Stimulated activated CD4-positive, alpha-beta T cell treated with anti-CD3 and anti-CD28 coated beads, Interleukin-1b, Interleukin-23, amount 100 ng/mL, for 4 hours (primary cell): ENCODE results near the gene KATNBL1.

Experiments used
- DNase-seq, 2 donors: peaks; one replicate each; pipeline ENCODE4 v3.0.0-alpha.2; 2020; ENCODE audit warnings: low read depth in 2 of 2

The KATNBL1 gene

DNA sequence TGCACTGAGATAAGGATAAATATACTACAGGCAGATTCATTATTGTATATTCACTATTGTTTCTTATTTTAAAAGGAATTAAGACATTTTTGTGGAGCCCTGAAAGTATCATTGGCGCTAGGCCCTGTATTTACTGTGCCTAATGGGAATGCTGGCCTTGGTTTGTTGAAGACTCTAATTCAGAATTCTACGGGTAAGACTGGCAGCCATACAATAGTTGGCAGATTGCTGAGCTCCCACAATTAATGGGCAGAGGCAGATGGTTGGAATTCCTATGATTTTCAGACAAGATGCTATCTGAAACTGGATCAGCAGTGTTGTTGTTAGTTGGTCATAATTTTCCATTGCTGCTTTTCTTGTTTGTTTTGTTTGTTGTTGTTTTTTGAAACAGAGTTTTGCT is 93.3 kb downstream of the KATNBL1 start:
- no peak for DNase-seq

DNA sequence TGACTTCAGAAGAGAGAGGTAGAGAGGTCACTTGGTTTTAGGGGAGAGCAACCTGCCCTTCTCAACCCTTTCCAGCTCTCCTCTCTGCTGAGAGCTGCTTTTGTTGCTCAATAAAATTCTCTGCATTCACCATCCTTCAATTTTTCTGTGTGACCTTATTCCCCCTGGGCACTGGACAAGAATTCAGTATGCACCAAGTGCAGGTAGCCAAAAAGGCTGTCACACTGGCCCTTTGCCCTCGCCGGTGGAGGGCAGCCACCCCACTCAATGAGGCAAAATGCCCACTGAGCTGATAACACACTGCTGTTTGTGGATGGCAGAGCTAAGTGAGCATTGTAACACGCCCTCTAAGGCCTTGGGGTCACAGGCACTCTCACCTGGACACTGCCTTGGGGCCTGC is 95.2 kb downstream of the KATNBL1 start:
- DNase-seq = no peak

DNA sequence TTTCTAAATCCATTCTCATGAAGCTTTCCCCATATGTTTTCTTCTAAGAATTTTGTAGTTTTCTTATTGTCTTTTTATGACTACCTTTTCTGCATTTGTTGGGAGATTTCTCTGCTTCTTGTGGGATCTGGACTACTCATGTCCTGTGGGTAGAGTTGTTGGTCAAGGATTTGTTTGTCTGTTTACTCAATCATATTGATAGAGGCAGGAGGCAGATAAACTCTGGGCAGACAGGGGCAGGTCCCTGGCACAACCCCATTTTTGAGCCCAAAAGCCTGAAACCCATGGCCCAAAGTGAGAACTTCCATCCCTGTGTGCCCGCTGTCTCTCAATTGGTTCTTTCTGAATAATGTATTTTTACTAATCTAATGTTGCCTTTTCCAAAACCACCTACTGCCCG is 95.7 kb downstream of the KATNBL1 start:
- DNase-seq = no peak

DNA sequence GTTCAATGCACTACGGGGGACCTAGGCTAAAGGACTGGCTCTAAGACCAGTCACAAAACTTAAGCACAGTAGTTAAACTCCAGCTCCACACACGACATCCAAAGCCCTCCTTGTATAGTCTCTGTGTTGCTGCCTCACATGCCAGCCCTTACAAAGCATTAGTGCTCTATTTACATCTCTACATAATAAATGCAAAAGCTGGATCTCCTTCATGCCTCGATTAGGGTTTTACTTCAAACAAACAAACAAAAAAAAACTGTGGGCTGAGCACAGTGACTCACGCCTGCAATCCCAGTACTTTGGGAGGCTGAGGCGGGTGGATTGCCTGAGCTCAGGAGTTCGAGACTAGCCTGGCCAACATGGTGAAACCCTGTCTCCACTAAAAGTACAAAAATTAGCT is 98.4 kb downstream of the KATNBL1 start:
- no peak for DNase-seq

DNA sequence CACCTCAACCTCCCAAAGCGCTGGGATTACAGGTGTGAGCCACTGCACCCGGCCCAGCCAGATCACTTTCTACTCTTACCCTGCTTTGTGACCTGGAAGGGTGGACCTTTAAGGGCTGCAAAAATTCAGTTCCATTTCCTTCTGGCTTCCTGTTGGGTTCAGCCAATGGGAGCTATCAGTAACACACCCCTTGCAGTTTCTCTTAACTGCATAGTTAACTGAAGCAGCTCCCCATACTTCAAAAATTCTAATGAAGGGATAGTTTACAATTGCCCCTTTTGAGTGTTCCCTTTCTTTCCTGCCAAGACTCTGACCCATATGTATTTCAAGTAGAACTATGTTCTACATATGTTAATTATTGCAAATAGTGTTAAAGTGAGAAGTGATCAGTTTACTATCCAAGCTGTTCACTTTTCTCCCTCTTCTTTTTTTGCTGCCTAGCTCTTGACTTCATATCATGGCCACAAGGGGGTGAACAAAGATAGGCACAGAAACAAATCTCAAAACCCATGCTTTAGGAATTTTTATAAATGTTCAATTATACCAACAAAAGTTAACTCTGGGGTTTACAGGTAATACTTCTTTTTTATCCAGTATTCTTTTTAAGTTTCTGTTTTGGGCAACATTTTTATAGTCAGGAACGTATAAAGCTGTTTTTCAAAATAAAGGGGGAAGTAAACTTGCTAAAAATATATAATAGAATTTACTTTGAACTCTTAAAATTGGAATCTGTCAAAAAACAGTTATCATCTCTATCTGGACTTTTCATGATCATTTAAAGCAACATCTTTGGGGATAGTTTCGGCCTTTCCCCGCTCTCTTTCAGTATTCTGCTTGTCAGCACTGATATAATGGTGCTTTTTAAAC is 99.9 kb downstream of the KATNBL1 start:
- no peak for DNase-seq

DNA sequence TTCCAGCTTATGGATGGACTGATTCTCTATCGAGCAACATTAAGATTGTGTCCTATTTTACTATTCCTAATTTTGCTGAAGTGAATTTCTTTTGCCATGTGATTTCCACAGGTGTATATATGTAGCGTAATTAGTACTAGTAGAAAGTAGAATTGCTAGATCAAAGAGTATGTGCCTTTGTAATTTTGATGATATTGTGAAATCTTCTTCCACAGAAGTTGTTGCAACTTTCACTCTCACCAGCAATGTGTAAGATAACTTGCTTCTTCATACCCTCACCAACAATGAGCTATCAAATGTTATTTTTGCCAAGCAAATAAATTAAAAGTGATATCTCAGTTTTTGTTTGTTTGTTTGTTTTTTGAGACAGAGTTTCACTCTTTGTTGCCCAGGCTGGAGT is 102.6 kb downstream of the KATNBL1 start:
- no peak for DNase-seq

DNA sequence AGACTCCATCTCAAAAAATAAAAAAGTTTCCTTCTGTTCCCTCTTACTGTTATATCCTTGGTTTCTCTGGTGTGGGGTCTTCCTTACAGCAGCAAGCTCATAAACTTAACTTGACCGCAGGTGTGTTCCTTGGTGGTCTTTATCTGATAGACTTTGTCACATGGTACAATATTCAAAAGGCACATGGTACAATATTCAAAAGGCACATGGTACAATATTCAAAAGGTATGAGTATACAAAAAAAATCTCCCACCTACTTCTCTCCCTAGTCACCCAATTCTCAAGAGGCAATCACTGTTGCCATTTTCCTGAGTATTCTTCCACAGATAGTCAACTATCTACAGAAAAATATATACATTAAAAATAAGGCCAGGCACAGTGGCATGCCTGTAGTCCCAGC is 103.5 kb downstream of the KATNBL1 start:
- no peak for DNase-seq

DNA sequence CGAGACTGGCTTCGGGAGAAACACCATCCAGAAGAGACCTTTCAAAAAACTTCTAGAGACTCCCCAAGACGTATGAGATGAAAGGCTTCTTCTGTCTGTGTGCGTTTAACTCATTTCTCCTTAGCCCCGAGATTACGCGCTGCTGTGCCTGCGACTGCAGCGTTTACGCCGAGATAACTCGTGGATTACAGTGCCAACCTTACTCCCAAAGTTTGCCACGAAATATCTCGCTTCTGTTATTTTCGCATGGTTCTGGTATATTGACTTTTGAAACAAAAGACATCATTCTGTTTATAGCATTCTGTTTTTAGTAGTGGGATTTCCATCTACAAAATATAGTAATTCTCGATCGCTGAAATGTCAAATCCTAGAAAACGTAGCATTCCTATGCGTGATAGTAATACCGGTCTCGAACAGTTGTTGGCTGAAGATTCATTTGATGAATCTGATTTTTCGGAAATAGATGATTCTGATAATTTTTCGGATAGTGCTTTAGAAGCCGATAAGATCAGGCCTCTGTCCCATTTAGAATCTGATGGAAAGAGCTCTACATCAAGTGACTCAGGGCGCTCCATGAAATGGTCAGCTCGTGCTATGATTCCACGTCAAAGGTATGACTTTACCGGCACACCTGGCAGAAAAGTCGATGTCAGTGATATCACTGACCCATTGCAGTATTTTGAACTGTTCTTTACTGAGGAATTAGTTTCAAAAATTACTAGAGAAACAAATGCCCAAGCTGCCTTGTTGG is 107.5 kb downstream of the KATNBL1 start:
- no peak for DNase-seq

DNA sequence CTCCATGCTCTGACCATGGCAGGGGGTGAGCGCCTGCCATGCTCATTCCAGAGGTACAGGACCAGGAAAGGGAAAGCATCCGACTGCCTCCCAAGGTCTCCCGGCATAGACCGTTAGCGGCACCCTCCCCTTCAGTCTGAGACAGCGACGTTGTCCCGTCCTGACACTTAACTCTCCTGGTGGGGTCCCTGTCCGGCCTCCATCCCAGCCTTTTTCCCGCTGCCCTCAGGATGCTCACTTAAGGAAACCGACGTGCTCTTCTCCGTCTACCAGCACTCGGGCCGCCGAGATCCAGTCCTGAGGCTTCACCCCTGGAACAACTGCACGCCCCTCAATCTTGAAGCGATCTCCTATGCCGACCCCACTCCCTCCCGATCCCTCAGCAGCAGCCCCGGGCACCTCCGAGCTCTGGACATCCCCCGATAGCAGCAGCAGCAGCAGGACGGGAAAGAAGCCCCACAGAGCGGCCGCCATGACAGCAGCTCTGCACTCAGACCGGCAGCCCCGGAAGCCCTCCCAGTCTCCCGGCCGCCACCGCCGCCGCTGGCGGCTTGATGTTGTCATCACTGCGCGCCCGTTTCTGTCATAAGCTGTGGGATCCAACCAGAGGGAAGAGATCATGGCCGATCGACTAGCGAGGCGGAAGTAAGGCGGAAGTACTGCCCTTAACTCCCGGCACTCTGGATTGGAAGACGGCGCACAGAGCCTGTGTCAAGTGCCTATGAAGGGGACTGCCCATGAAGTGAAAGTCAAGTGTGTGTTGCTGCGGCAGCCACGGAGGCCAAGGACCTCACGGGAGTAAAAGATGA is 108.3 kb downstream of the KATNBL1 start, which contains the start of the genes EMC7 and PGBD4:
Gene EMC7, minus strand, starts transcription at position 497 of the 809 bp plus-strand sequence. Its CDS starts 23 bp downstream, at position 474.
Gene PGBD4, plus strand, starts transcription at position 718 of the 809 bp plus-strand sequence. CDS start 449 bp downstream, outside the sequence.
- peak; percentile 95 to 98 for DNase-seq

DNA sequence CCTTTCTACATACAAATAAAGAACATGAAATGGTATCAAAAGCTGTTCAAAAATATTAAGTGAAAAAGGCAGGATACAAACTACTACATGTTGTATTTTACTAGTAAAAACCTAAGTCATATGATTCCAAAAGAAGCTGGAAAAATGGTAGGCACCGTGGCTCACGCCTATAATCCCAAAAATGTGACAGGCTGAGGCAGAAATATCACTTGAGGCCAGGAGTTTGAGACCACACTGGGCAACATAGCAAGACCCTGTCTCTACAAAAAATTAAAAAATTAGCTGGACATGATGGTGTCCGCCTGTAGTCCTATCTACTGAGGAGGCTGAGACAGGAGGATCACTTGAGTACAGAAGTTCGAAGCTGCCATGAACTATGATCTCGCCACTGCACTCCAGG is 110.0 kb downstream of the KATNBL1 start:
- no peak for DNase-seq
